Retinal pigment epithelial cell (primary cell): Measurements from ENCODE around the gene EZR.

ENCODE experiments used
- DNase-seq: peaks from one replicate; pipeline ENCODE4 v3.0.0-alpha.2; 2010; ENCODE audit warnings: low read depth
- H3K4me3 ChIP-seq: 2 replicates; pipeline ENCODE4 v1.5.1; 2011; ENCODE audit warnings: mild to moderate bottlenecking, low read length, control low read depth, moderate library complexity
- TF ChIP-seq, protein P1 (sequence below): conservative IDR thresholded peaks from 2 replicates; pipeline ENCODE4 v1.5.1; 2011; ENCODE audit warnings: low read depth, low read length, control low read depth, inconsistent platforms

The EZR gene

DNA sequence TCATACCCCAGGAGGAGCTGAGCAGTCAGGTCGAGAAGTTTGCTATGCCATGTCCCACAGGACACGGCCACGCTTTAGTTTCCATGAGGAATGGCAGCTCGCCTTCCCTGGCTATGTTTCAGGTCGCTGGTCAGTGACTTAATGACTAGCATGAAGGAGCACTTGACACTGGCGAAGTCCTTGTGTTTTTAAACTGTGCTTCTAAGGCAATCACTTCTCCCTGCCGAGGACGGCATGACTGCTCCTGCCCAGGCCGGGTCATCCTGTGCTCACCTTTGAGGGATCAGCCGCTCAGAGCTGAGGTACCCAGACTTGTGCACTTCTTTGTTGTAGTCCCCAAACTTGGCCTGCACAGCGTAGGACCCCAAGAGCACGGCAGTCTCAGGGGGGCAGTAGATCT is 34.1 kb downstream of the EZR start:
- TF ChIP-seq, protein P1, sequence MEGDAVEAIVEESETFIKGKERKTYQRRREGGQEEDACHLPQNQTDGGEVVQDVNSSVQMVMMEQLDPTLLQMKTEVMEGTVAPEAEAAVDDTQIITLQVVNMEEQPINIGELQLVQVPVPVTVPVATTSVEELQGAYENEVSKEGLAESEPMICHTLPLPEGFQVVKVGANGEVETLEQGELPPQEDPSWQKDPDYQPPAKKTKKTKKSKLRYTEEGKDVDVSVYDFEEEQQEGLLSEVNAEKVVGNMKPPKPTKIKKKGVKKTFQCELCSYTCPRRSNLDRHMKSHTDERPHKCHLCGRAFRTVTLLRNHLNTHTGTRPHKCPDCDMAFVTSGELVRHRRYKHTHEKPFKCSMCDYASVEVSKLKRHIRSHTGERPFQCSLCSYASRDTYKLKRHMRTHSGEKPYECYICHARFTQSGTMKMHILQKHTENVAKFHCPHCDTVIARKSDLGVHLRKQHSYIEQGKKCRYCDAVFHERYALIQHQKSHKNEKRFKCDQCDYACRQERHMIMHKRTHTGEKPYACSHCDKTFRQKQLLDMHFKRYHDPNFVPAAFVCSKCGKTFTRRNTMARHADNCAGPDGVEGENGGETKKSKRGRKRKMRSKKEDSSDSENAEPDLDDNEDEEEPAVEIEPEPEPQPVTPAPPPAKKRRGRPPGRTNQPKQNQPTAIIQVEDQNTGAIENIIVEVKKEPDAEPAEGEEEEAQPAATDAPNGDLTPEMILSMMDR = no peak
- DNase-seq = no peak
- no peak overlapping the region for H3K4me3 ChIP-seq

DNA sequence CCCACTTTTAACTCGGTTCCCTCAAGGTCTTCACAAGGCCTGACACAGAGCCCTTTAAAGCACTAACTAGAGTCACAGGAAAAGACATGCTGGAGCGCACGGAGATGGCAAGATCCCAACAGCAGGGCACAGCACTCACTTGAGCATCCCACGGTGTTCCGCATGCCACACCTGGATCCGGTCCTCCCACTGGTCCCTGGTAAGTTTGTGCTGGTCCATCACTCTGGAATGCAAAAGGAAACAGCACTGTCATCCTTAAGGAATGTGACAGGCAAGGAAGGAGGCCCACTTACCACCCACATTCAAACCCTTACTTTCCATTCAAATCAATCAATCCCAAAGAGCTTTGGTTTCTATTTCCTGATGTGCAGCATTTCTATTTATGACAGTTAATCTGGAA is 34.7 kb downstream of the EZR start:
- TF ChIP-seq, protein P1 = no peak
- DNase-seq = no peak
- no peak overlapping the region for H3K4me3 ChIP-seq

DNA sequence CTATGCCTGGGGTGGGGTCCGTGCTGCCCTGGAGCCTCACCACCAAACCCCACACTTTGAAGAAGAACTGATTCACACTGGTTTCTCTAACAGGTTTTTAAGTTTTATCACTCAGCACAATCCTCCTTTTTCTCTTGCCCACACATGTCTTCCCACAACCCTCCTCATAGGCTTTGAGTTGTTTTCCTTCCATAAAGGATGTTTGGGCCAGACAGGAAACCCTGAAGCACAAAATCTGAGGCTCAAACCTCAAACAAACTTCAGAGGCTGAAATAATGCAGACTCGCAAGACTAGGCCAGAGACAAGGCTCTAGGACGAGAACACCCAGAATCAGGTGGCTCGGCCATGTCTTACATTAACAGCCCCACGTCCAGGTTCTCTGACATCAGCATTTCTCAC is 35.3 kb downstream of the EZR start:
- TF ChIP-seq, protein P1 = no peak
- no peak for DNase-seq
- no peak overlapping the region for H3K4me3 ChIP-seq

DNA sequence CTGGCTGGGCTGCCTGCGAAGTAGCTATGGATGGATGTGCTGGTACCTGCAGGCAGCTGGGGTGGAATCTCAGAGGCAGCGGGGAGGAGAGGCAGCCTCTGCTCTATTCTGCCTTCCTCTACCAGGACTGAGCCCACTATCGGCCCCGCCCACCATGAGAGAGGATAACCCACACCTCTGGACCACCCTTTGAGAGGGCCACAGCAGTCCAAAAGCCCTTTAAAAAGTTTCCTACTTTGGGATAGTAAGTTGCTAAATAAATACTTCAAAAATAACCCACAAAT is 36.1 kb downstream of the EZR start:
- DNase-seq = no peak
- TF ChIP-seq, protein P1 = no peak
- no peak overlapping the region for H3K4me3 ChIP-seq

DNA sequence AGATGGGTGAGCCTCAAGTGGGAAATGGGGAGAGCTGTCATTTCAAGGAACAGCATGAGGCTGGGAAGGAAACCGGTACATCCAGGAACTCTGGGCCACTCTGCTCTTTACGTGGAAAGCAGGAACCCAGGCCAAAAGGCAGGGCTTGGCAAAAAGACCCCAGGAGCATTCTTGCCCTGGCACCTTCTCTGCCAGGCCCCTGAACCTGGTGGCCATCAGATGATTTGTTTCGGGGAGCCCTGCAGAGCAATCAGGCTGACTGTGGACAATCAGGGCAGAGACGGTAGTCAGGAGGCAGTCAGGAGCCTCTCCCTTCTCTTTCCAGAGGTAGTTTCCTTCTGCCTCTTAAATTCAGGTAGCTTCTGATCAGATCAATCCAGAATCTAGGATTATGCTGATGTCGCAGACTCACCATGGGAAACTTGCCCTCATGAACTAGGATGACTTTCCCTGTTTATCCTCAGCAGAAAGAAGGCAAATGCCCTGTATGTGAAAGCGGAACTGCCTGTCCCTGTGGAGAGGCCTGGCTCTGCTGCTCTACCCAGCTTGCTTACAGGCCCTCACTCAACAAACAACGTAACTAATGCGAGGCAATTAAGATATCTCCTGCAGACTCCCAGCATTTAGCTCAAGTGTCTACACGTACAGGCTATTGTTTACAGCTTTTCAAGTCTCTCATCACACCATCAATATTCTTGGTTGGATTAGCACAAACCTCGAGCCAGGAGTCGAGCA is 36.6 kb downstream of the EZR start:
- DNase-seq = no peak
- TF ChIP-seq, protein P1 = no peak

DNA sequence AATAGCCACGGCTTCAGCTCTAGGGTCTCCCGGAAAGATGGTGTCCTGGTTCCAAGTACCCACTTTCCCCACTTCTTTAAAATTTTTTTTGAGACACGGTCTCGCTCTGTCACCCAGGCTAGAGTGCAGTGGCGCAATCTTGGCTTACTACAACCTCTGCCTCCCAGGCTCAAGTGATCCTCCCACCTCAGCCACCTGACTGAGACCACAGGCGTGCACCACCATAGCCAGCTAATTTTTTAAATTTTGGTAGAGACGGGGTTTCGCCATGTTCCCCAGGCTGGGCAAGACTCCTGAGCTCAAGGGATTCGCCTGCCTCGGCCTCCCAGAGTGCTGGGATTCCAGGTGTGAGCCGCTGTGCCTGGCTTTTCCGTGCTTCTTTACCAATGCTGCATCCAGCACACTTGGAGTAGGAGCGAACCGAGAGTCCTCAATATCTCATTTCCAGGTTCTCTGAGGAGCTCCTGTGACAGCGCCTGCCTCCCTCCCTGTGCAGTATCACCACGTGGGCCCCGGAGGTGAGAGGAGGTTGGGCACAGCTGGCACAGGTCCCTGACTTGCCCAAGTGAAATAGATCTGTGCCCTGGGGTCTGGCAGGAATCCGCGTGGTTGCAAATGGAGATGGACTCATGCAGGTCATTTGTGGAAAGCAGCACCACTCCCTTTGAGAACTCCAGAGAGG is 37.3 kb downstream of the EZR start:
- DNase-seq = no peak
- no peak overlapping the region for H3K4me3 ChIP-seq
- TF ChIP-seq, protein P1 = no peak

More for the DNA sequence above, 36.6 kb downstream of the EZR start:
- no peak overlapping the region for H3K4me3 ChIP-seq
